Panc1 (cell line): Measurements from ENCODE around the gene PELI2. TPM values are rescaled to one million over a fixed set of nuclear protein-coding genes. Genes with fewer than 3 reads are reported as not detected.

Experiments
- ATAC-seq: fragments of 200-7000 bp; cut with Tn5 transposase; 2 replicates; pipeline ENCODE4 v1.9.1; 2020; ENCODE audit warnings: mild to moderate bottlenecking, moderate library complexity
- BruUV-seq: library from RNA; stranded (reverse); fragments of 400-500 nt; replicated peaks from 2 replicates; lab custom pipeline; 2021; lab: Mats Ljungman, UMichigan
- CTCF ChIA-PET: fragments of 300-600 bp; sonication (Branson Sonifier 250); formaldehyde crosslinking; loops from one replicate; lab custom pipeline; 2022; ENCODE audit warnings: antibody characterized with exemption; lab: Charles Lee
- POLR2A ChIA-PET: fragments of 300-600 bp; sonication (Branson Sonifier 250); formaldehyde crosslinking; loops from one replicate; lab custom pipeline; 2022; ENCODE audit warnings: antibody characterized with exemption; lab: Charles Lee
- DNase-seq: peaks from one replicate; pipeline ENCODE4 v3.0.0-alpha.2; 2010; ENCODE audit warnings: low read depth, low spot score
- H3K27ac ChIP-seq: 2 replicates; pipeline ENCODE4 v1.5.1; 2011; ENCODE audit warnings: mild to moderate bottlenecking, low read length, inconsistent platforms
- H3K27me3 ChIP-seq: fragments of 200-500 bp; sonication (Bioruptor generic); 2 replicates; pipeline ENCODE4 v1.6.0; 2014; ENCODE audit warnings: low read length, inconsistent platforms; ENCODE audit not compliant: control insufficient read depth, insufficient read depth
- H3K36me3 ChIP-seq: fragments of 200-500 bp; sonication (Bioruptor generic); 2 replicates; pipeline ENCODE4 v1.5.1; 2014; ENCODE audit warnings: inconsistent platforms, mild to moderate bottlenecking, low read length, moderate library complexity; ENCODE audit not compliant: control insufficient read depth, insufficient read depth
- H3K4me1 ChIP-seq: 2 replicates; pipeline ENCODE4 v1.5.1; 2011; ENCODE audit warnings: inconsistent platforms, mild to moderate bottlenecking, low read length, moderate library complexity; ENCODE audit not compliant: control insufficient read depth, insufficient read depth
- H3K4me3 ChIP-seq, 2 experiments: 2 replicates each; pipeline ENCODE4 v1.5.1; 2011 to 2012; ENCODE audit warnings: low read depth in 2 of 2, low read length in 2 of 2, mild to moderate bottlenecking in 2 of 2, inconsistent platforms in 1 of 2, moderate library complexity in 1 of 2
- H3K9me3 ChIP-seq: fragments of 200-500 bp; sonication (Bioruptor generic); 2 replicates; pipeline ENCODE4 v1.5.1; 2014; ENCODE audit warnings: low read depth, mild to moderate bottlenecking, inconsistent platforms, low read length, moderate library complexity; ENCODE audit not compliant: control insufficient read depth, insufficient read depth
- POLR2AphosphoS5 ChIP-seq: IDR thresholded peaks from 2 replicates; pipeline ENCODE4 v1.6.1; 2012; ENCODE audit warnings: mild to moderate bottlenecking, low read depth, low read length, moderate library complexity
- SIN3A ChIP-seq: IDR thresholded peaks from 2 replicates; pipeline ENCODE4 v1.6.1; 2012; ENCODE audit warnings: low read depth, mild to moderate bottlenecking, low read length, moderate library complexity, borderline replicate concordance; ENCODE audit not compliant: insufficient read depth
- TCF7L2 ChIP-seq: IDR thresholded peaks from 2 replicates; pipeline ENCODE4 v1.6.1; 2011; ENCODE audit warnings: mild to moderate bottlenecking, low read depth, low read length, inconsistent platforms
- in situ Hi-C: cut with HindIII; loops from 2 replicates; pipeline ENCODE4 v1.10.0; 2016; ENCODE audit warnings: low sequenced_read_pairs, low pct_unique_long_range_greater_than_20kb
- intact Hi-C: fragments of 100-400 bp; cut with micrococcal nuclease; formaldehyde crosslinking; loops from one replicate; pipeline ENCODE4 v1.10.0; 2022; ENCODE audit not compliant: unreplicated experiment
- total RNA-seq: library from RNA; stranded (reverse); gene quantifications from one replicate; pipeline ENCODE4 v1.2.1, GENCODE V29; 2021; ENCODE audit not compliant: unreplicated experiment
- TF ChIP-seq, protein P1 (sequence below): fragments of 450-650 bp; IDR thresholded peaks from 2 replicates; pipeline ENCODE4 v1.5.1; 2017; ENCODE audit warnings: mild to moderate bottlenecking
- TF ChIP-seq, protein P2 (sequence below), 2 experiments: IDR thresholded peaks; 2 replicates each; pipeline ENCODE4 v1.6.1; 2011 to 2012; ENCODE audit warnings: low read depth in 2 of 2, control low read depth in 1 of 2, low read length in 1 of 2, mild to moderate bottlenecking in 1 of 2, moderate library complexity in 1 of 2; ENCODE audit not compliant: insufficient read depth in 1 of 2

Gene PELI2
- total RNA-seq, 1 experiment from 2014 or later, result 0.28 TPM

DNA sequence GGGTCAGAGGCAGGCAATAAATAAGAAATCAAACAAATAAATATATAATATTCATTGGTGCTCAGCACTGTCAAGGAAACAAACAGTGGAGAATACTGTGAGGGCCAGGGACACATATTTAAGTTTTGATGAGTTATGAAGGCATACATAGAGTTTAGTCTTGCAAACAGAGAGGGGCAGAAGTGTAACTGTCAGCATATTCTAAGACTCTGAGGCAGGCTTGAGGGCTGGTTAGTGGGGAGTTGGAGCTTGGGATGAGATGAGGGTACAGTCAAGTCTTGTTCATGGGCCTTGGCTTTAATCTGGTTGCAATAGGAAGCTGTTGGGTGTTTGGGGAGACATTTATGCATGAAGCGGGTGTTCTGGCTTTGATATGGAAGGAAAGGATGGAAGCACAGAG, 78.9 kb downstream of the PELI2 start:
- Histone ChIP-seq H3K4me3 (no peak overlapping the region), H3K9me3 (no peaks in the 10 kb centered on the region), H3K36me3 (no peaks in the 10 kb centered on the region), H3K4me1 (no peaks in the 10 kb centered on the region), H3K27me3 (no peaks in the 10 kb centered on the region), H3K27ac (no peak overlapping the region)
- no peak for DNase-seq
- ChIA-PET POLR2A (no interaction called here), CTCF (no interaction called here)
- BruUV-seq, result no TSS peak
- TF ChIP-seq POLR2AphosphoS5 (no peak), TCF7L2 (no peak), SIN3A (no peak)
- TF ChIP-seq, protein P1, sequence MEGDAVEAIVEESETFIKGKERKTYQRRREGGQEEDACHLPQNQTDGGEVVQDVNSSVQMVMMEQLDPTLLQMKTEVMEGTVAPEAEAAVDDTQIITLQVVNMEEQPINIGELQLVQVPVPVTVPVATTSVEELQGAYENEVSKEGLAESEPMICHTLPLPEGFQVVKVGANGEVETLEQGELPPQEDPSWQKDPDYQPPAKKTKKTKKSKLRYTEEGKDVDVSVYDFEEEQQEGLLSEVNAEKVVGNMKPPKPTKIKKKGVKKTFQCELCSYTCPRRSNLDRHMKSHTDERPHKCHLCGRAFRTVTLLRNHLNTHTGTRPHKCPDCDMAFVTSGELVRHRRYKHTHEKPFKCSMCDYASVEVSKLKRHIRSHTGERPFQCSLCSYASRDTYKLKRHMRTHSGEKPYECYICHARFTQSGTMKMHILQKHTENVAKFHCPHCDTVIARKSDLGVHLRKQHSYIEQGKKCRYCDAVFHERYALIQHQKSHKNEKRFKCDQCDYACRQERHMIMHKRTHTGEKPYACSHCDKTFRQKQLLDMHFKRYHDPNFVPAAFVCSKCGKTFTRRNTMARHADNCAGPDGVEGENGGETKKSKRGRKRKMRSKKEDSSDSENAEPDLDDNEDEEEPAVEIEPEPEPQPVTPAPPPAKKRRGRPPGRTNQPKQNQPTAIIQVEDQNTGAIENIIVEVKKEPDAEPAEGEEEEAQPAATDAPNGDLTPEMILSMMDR, result no peak
- TF ChIP-seq, protein P2, sequence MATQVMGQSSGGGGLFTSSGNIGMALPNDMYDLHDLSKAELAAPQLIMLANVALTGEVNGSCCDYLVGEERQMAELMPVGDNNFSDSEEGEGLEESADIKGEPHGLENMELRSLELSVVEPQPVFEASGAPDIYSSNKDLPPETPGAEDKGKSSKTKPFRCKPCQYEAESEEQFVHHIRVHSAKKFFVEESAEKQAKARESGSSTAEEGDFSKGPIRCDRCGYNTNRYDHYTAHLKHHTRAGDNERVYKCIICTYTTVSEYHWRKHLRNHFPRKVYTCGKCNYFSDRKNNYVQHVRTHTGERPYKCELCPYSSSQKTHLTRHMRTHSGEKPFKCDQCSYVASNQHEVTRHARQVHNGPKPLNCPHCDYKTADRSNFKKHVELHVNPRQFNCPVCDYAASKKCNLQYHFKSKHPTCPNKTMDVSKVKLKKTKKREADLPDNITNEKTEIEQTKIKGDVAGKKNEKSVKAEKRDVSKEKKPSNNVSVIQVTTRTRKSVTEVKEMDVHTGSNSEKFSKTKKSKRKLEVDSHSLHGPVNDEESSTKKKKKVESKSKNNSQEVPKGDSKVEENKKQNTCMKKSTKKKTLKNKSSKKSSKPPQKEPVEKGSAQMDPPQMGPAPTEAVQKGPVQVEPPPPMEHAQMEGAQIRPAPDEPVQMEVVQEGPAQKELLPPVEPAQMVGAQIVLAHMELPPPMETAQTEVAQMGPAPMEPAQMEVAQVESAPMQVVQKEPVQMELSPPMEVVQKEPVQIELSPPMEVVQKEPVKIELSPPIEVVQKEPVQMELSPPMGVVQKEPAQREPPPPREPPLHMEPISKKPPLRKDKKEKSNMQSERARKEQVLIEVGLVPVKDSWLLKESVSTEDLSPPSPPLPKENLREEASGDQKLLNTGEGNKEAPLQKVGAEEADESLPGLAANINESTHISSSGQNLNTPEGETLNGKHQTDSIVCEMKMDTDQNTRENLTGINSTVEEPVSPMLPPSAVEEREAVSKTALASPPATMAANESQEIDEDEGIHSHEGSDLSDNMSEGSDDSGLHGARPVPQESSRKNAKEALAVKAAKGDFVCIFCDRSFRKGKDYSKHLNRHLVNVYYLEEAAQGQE (IDR thresholded peaks at IDR 0.05; ENCODE audit: insufficient read depth in 1 of 2, low read depth in 2 of 2, low read length in 1 of 2), result no peak
- intact Hi-C loops, result no loop called here
- no peak for ATAC-seq
- in situ Hi-C loops, result no loop called here

DNA sequence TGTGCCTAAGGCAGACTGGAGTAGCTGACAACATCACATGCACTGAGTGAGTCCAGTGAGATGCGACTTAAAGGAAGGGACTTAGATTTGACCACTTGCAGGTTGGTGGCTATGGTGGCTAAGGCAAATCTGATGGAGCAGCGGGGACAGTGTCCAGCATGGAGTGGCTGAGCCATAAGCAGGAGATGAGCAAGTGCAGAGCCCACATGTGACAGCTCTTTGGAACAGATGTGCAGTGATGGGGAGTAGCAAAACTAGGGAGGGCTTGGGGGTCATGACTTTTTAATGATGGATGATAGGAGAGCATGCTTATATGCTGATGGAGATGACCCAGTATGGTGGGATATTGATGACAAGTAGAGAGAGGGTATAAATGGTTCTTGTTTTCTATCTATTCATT, 80.2 kb downstream of the PELI2 start:
- no peaks in the 10 kb centered on the region for H3K4me1 ChIP-seq
- H3K27ac ChIP-seq, result no peak overlapping the region
- in situ Hi-C loops (no loop called here), intact Hi-C loops (no loop called here)
- POLR2A ChIA-PET, result no interaction called here
- no peak overlapping the region for H3K4me3 ChIP-seq
- no TSS peak for BruUV-seq
- no peaks in the 10 kb centered on the region for H3K36me3 ChIP-seq
- no peaks in the 10 kb centered on the region for H3K9me3 ChIP-seq
- no peak for ATAC-seq
- no peak for TF ChIP-seq SIN3A
- TF ChIP-seq POLR2AphosphoS5, result no peak
- TF ChIP-seq, protein P1, result no peak
- TF ChIP-seq, protein P2 (IDR thresholded peaks at IDR 0.05; ENCODE audit: insufficient read depth in 1 of 2, low read depth in 2 of 2, low read length in 1 of 2), result no peak
- no peak for TF ChIP-seq TCF7L2
- CTCF ChIA-PET, result no interaction called here
- no peak for DNase-seq
- no peaks in the 10 kb centered on the region for H3K27me3 ChIP-seq
